ENCODE data around the gene ARHGEF28. TPM values are rescaled to one million over a fixed set of nuclear protein-coding genes. Genes with fewer than 3 reads are reported as not detected.

ARHGEF28 gene
- total and polyA plus RNA-seq, 2 of the 13 experiments (the other 11 are each of a cell fraction or from before 2014, with no cell fraction given) = 17.4 to 34.1 TPM

- no peak for TF ChIP-seq CENPBD1 (CRISPR knock-in tag; IDR thresholded peaks at IDR 0.05; ENCODE audit: borderline replicate concordance, low read depth)
- TF ChIP-seq, protein P1, sequence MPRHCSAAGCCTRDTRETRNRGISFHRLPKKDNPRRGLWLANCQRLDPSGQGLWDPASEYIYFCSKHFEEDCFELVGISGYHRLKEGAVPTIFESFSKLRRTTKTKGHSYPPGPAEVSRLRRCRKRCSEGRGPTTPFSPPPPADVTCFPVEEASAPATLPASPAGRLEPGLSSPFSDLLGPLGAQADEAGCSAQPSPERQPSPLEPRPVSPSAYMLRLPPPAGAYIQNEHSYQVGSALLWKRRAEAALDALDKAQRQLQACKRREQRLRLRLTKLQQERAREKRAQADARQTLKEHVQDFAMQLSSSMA (CRISPR knock-in tag; IDR thresholded peaks at IDR 0.05) = no peak
- TF ChIP-seq, protein P2, sequence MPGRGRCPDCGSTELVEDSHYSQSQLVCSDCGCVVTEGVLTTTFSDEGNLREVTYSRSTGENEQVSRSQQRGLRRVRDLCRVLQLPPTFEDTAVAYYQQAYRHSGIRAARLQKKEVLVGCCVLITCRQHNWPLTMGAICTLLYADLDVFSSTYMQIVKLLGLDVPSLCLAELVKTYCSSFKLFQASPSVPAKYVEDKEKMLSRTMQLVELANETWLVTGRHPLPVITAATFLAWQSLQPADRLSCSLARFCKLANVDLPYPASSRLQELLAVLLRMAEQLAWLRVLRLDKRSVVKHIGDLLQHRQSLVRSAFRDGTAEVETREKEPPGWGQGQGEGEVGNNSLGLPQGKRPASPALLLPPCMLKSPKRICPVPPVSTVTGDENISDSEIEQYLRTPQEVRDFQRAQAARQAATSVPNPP (CRISPR knock-in tag; IDR thresholded peaks at IDR 0.05) = no peak
- no peak for TF ChIP-seq GMEB2 (CRISPR knock-in tag; IDR thresholded peaks at IDR 0.05; ENCODE audit: low read depth)
- no peak for TF ChIP-seq ZEB1 (IDR thresholded peaks at IDR 0.05; ENCODE audit: insufficient replicate concordance, low read depth)
- TF ChIP-seq RELA (CRISPR knock-in tag; IDR thresholded peaks at IDR 0.05) = 0 out of 2 replicates have a peak, but pooled peaks have one; percentile 37
- no peak for TF ChIP-seq POLR2AphosphoS5 (IDR thresholded peaks at IDR 0.05; ENCODE audit: low read depth, low read length)
- TF ChIP-seq KAT2B (IDR thresholded peaks at IDR 0.05; ENCODE audit: borderline replicate concordance, low read depth, low read length) = no peak
- TF ChIP-seq ZNF205 (CRISPR knock-in tag; IDR thresholded peaks at IDR 0.05) = 0 out of 2 replicates have a peak, but pooled peaks have one; percentile 34
- TF ChIP-seq ZBTB7A (CRISPR knock-in tag; IDR thresholded peaks at IDR 0.05) = no peak
- peak; percentile 99 for TF ChIP-seq STAG1 (CRISPR knock-in tag; IDR thresholded peaks at IDR 0.05)
- TF ChIP-seq, protein P3, sequence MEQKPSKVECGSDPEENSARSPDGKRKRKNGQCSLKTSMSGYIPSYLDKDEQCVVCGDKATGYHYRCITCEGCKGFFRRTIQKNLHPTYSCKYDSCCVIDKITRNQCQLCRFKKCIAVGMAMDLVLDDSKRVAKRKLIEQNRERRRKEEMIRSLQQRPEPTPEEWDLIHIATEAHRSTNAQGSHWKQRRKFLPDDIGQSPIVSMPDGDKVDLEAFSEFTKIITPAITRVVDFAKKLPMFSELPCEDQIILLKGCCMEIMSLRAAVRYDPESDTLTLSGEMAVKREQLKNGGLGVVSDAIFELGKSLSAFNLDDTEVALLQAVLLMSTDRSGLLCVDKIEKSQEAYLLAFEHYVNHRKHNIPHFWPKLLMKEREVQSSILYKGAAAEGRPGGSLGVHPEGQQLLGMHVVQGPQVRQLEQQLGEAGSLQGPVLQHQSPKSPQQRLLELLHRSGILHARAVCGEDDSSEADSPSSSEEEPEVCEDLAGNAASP (CRISPR knock-in tag; IDR thresholded peaks at IDR 0.05; ENCODE audit: borderline replicate concordance) = peak; percentile 57; the same call in 1 of the 2 replicates
- TF ChIP-seq XRCC5 (optimal IDR thresholded peaks at IDR 0.05; ENCODE audit: low read length) = peak; percentile 64
- peak; percentile 50; the same call in 1 of the 2 replicates for TF ChIP-seq REPIN1 (CRISPR knock-in tag; IDR thresholded peaks at IDR 0.05; ENCODE audit: borderline replicate concordance, low read depth)
- TF ChIP-seq ZNF629 (CRISPR knock-in tag; conservative IDR thresholded peaks at IDR 0.05) = peak; percentile 63
- TF ChIP-seq HMGXB3 (CRISPR knock-in tag; IDR thresholded peaks at IDR 0.05; ENCODE audit: borderline replicate concordance) = no peak
- peak; percentile 31 for TF ChIP-seq RBM22 (optimal IDR thresholded peaks at IDR 0.05; ENCODE audit: low read length)
- 0 out of 2 replicates have a peak, but pooled peaks have one; percentile 67 for TF ChIP-seq GTF3A (CRISPR knock-in tag; conservative IDR thresholded peaks at IDR 0.05)
- no peak for TF ChIP-seq MTA3 (CRISPR knock-in tag; IDR thresholded peaks at IDR 0.05)
Measured at GRCh38 chr5:73792687-73793320, 166.8 kb downstream of the ARHGEF28 start (continued).
